Spleen (tissue), 7 donors: Measurements from ENCODE around the gene CEP63.

Experiments used
- POLR2A ChIP-seq, 3 donors: fragments of 450-650 bp; IDR thresholded peaks; one replicate each; pipeline ENCODE4 v1.5.1; 2017; ENCODE audit warnings: antibody characterized with exemption in 3 of 3, mild to moderate bottlenecking in 1 of 3
- TF ChIP-seq, protein P1 (sequence below), 11 experiments: fragments of 200-600 bp in 7 of 11; fragments of 450-650 bp in 4 of 11; sonication (generic) in 4 of 11; IDR thresholded peaks in 8 of 11; conservative IDR thresholded peaks in 3 of 11; 1 replicate in 7 of 11; 2 replicates in 4 of 11; pipeline versions ENCODE4 v1.4.0 to v1.8.0; 2016 to 2021; ENCODE audit warnings: antibody characterized with exemption in 11 of 11, inconsistent platforms in 4 of 11, mild to moderate bottlenecking in 1 of 11
- donor health status: DM: no; HTN: no; CAD: no; lungs with moderate emphysema.
- donor health status: DM: no; HTN: no; CAD: no.
- donor health status: DM: no; HTN: no; CAD: no.

DNA sequence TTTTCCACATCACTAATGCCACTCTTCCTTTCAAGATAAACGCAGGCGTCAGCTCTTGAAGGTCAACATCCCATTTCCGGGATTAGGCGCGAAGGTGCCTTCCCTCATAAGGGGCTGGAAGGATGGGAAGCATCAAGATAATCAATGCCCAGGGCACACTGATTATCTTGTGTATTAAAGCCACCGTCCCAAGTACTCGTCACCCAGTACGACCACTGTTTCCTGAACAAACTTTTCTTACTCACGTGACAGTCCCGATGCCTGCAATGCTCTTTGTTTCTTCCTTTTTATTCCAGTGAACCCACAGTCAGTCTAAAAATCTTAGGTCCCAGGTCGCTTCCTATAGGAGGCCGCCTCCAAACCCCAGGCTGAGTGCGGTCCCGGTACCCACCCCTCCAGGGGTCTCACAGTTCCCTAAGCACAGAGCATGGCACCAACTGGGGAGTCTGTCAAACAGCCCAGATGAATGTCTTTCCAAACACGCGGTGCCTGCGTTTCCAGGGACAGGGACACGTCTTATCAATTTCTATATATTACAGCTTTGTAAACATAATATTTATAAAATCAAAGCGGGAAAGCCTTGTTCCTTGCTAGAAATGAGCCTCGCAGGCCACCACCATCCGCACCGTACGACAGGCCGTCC, 661 bp upstream of the CEP63 start:
- TF ChIP-seq, protein P1, sequence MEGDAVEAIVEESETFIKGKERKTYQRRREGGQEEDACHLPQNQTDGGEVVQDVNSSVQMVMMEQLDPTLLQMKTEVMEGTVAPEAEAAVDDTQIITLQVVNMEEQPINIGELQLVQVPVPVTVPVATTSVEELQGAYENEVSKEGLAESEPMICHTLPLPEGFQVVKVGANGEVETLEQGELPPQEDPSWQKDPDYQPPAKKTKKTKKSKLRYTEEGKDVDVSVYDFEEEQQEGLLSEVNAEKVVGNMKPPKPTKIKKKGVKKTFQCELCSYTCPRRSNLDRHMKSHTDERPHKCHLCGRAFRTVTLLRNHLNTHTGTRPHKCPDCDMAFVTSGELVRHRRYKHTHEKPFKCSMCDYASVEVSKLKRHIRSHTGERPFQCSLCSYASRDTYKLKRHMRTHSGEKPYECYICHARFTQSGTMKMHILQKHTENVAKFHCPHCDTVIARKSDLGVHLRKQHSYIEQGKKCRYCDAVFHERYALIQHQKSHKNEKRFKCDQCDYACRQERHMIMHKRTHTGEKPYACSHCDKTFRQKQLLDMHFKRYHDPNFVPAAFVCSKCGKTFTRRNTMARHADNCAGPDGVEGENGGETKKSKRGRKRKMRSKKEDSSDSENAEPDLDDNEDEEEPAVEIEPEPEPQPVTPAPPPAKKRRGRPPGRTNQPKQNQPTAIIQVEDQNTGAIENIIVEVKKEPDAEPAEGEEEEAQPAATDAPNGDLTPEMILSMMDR (IDR thresholded peaks at IDR 0.05 in 8 of 11, conservative IDR thresholded peaks at IDR 0.05 in 3 of 11): no peak
- TF ChIP-seq POLR2A (IDR thresholded peaks at IDR 0.05): no peak
